K562 (cell line): ENCODE data around the gene DIP2A. TPM values are rescaled to one million over a fixed set of nuclear protein-coding genes. Genes with fewer than 3 reads are reported as not detected.

Source experiments
- FOXM1 ChIP-seq, 2 experiments: fragments of 450-650 bp in 1 of 2; sonication (generic) in 1 of 2; formaldehyde crosslinking in 1 of 2; IDR thresholded peaks; 2 replicates each; pipeline versions ENCODE4 v1.6.1 to v1.9.0; 2017 to 2022; ENCODE audit warnings: low read depth in 2 of 2, mild to moderate bottlenecking in 2 of 2, missing genetic modification reagents in 1 of 2, moderate library complexity in 1 of 2
- HCFC1 ChIP-seq: IDR thresholded peaks from 2 replicates; pipeline ENCODE4 v1.6.1; 2012; ENCODE audit warnings: low read depth, low read length, improper control_type of control experiment
- KLF13 ChIP-seq: fragments of 450-650 bp; IDR thresholded peaks from 2 replicates; pipeline ENCODE4 v1.6.1; 2016; ENCODE audit warnings: missing genetic modification characterization, low read depth, mild to moderate bottlenecking, missing compliant biosample characterization, moderate library complexity, borderline replicate concordance
- MAZ ChIP-seq, 2 experiments: fragments of 450-650 bp in 1 of 2; sonication (generic) in 1 of 2; formaldehyde crosslinking; IDR thresholded peaks in 1 of 2; conservative IDR thresholded peaks in 1 of 2; 2 replicates each; pipeline versions ENCODE4 v1.4.0 to v1.5.0; 2020; ENCODE audit warnings: mild to moderate bottlenecking in 1 of 2, missing genetic modification reagents in 1 of 2
- MBD2 ChIP-seq: sonication (generic); IDR thresholded peaks from 2 replicates; pipeline ENCODE4 v1.6.1; 2016; ENCODE audit warnings: low read depth, borderline replicate concordance
- MTA2 ChIP-seq: fragments of 450-650 bp; IDR thresholded peaks from 2 replicates; pipeline ENCODE4 v1.6.1; 2016; ENCODE audit warnings: low read depth
- MTA3 ChIP-seq: fragments of 450-650 bp; formaldehyde crosslinking; IDR thresholded peaks from 2 replicates; pipeline ENCODE4 v1.6.1; 2017; ENCODE audit warnings: mild to moderate bottlenecking, borderline replicate concordance
- NBN ChIP-seq: fragments of 450-650 bp; IDR thresholded peaks from 2 replicates; pipeline ENCODE4 v1.6.1; 2016; ENCODE audit warnings: low read depth, mild to moderate bottlenecking
- NCOR1 ChIP-seq: fragments of 450-650 bp; IDR thresholded peaks from 2 replicates; pipeline ENCODE4 v1.6.1; 2016; ENCODE audit warnings: mild to moderate bottlenecking, moderate library complexity
- NR2C1 ChIP-seq, 2 experiments: fragments of 450-650 bp; IDR thresholded peaks; 2 replicates each; pipeline ENCODE4 v1.6.1; 2017; ENCODE audit warnings: mild to moderate bottlenecking in 2 of 2, antibody characterized with exemption in 1 of 2, inconsistent platforms in 1 of 2, missing compliant biosample characterization in 1 of 2, missing genetic modification characterization in 1 of 2
- PHF20 ChIP-seq: fragments of 450-650 bp; IDR thresholded peaks from 2 replicates; pipeline ENCODE4 v1.6.1; 2018; ENCODE audit not compliant: partially characterized antibody
- POLR2AphosphoS2 ChIP-seq: IDR thresholded peaks from 2 replicates; pipeline ENCODE4 v1.6.1; 2012; ENCODE audit warnings: low read length, improper control_type of control experiment
- PRPF4 ChIP-seq: fragments of 200-400 bp; formaldehyde crosslinking; IDR thresholded peaks from one replicate; pipeline ENCODE4 v1.6.1; 2017; ENCODE audit warnings: low read length, low read depth, mild to moderate bottlenecking; ENCODE audit not compliant: insufficient read depth, poor library complexity, severe bottlenecking
- RNF2 ChIP-seq: sonication (generic); IDR thresholded peaks from 2 replicates; pipeline ENCODE4 v1.6.1; 2016
- ZNF12 ChIP-seq: sonication (generic); formaldehyde crosslinking; IDR thresholded peaks from 2 replicates; pipeline ENCODE4 v1.4.0; 2020; ENCODE audit warnings: mild to moderate bottlenecking, missing genetic modification reagents
- ZNF263 ChIP-seq: sonication (generic); formaldehyde crosslinking; IDR thresholded peaks from 2 replicates; pipeline ENCODE4 v1.8.0; 2022; ENCODE audit warnings: mild to moderate bottlenecking, missing genetic modification reagents, borderline replicate concordance
- polyA plus RNA-seq, 8 experiments: library from polyadenylated mRNA; depleted of rRNA in 4 of 8; stranded (reverse) in 5 of 8; unstranded in 3 of 8; fragments of >200 nt; fragmentation: Nextera tagmentation in 2 of 8; fragmentation: Illumina TruSeq in 1 of 8; extraction: Ambion mirVana in 2 of 8; extraction: Trizol in 1 of 8; gene quantifications; 2 replicates each; pipeline versions ENCODE4 v1.2.1 to v1.2.3, GENCODE V29; 2011 to 2014; ENCODE audit warnings: inconsistent platforms in 1 of 8, missing spikeins in 1 of 8
- total RNA-seq, 7 experiments: library from RNA; depleted of rRNA in 6 of 7; stranded (reverse); fragments of >200 nt in 6 of 7; fragmentation: Illumina TruSeq in 2 of 7; extraction: Trizol in 2 of 7; gene quantifications; 2 replicates each; pipeline versions ENCODE4 v1.2.1 to v1.2.3, GENCODE V29; 2011 to 2021; ENCODE audit warnings: low replicate concordance in 1 of 7
- TF ChIP-seq, protein P1 (sequence below): fragments of 450-650 bp; IDR thresholded peaks from 2 replicates; pipeline ENCODE4 v1.7.1; 2018; ENCODE audit warnings: mild to moderate bottlenecking, low read depth; ENCODE audit not compliant: partially characterized antibody
- TF ChIP-seq, protein P2 (sequence below): fragments of 450-650 bp; conservative IDR thresholded peaks from 2 replicates; pipeline ENCODE4 v1.6.1; 2016; ENCODE audit warnings: missing genetic modification characterization, low read depth, mild to moderate bottlenecking, missing compliant biosample characterization, moderate library complexity
- TF ChIP-seq, protein P3 (sequence below): fragments of 450-650 bp; conservative IDR thresholded peaks from 2 replicates; pipeline ENCODE4 v1.6.1; 2016; ENCODE audit warnings: missing genetic modification characterization, low read depth, mild to moderate bottlenecking, control low read depth, missing compliant biosample characterization

The DIP2A gene
- total and polyA plus RNA-seq, 9 of the 15 experiments (the other 6 are each of a cell fraction or from before 2014, with no cell fraction given) = 4.3 to 34.5 (median 20.3) TPM

DNA sequence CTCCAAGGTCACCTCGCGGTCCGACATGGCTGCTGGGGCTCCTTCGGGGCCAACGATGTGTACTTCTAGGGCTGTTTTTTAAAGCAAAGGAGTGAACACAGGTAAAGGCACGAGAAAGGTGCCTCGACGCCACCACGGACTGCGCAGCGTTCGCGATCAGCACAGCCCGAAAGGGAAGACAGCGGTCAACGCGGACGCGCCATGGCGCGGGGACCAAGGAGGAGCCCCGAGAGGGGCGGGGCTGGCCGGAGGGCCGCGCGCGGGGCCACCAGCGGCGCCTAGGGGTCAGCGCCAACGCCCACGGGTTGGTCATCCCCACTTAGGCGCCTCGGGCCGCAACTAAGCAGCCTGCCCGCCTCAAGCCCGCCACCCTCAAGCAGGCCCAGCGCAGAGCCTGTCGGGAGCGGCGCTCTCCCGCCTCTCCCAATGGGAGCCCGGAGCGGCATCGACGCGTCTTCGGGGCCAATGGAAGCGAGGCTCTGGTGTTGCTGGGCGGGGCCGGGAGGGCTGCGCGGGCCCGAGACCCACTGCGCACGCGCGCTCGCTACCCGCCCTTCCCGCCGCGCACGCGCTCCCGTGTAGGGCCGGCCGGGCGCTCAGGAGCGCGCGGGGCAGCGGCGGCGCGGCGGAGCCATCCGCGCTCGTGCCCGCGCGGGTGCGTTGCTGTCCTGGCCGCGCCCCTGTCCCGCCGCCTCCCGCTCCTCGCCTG, at the start of gene DIP2A (continued):
- TF ChIP-seq, protein P1, sequence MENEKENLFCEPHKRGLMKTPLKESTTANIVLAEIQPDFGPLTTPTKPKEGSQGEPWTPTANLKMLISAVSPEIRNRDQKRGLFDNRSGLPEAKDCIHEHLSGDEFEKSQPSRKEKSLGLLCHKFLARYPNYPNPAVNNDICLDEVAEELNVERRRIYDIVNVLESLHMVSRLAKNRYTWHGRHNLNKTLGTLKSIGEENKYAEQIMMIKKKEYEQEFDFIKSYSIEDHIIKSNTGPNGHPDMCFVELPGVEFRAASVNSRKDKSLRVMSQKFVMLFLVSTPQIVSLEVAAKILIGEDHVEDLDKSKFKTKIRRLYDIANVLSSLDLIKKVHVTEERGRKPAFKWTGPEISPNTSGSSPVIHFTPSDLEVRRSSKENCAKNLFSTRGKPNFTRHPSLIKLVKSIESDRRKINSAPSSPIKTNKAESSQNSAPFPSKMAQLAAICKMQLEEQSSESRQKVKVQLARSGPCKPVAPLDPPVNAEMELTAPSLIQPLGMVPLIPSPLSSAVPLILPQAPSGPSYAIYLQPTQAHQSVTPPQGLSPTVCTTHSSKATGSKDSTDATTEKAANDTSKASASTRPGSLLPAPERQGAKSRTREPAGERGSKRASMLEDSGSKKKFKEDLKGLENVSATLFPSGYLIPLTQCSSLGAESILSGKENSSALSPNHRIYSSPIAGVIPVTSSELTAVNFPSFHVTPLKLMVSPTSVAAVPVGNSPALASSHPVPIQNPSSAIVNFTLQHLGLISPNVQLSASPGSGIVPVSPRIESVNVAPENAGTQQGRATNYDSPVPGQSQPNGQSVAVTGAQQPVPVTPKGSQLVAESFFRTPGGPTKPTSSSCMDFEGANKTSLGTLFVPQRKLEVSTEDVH = peak; percentile 24
- peak; percentile 98 for TF ChIP-seq KLF13 (tag)
- TF ChIP-seq, protein P2, sequence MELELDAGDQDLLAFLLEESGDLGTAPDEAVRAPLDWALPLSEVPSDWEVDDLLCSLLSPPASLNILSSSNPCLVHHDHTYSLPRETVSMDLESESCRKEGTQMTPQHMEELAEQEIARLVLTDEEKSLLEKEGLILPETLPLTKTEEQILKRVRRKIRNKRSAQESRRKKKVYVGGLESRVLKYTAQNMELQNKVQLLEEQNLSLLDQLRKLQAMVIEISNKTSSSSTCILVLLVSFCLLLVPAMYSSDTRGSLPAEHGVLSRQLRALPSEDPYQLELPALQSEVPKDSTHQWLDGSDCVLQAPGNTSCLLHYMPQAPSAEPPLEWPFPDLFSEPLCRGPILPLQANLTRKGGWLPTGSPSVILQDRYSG (tag) = no peak
- TF ChIP-seq NBN = peak; percentile 69; the same call in 1 of the 2 replicates
- TF ChIP-seq PHF20 = peak; percentile 77
- TF ChIP-seq POLR2AphosphoS2 = peak; percentile 81; the same call in 1 of the 2 replicates
- TF ChIP-seq, protein P3, sequence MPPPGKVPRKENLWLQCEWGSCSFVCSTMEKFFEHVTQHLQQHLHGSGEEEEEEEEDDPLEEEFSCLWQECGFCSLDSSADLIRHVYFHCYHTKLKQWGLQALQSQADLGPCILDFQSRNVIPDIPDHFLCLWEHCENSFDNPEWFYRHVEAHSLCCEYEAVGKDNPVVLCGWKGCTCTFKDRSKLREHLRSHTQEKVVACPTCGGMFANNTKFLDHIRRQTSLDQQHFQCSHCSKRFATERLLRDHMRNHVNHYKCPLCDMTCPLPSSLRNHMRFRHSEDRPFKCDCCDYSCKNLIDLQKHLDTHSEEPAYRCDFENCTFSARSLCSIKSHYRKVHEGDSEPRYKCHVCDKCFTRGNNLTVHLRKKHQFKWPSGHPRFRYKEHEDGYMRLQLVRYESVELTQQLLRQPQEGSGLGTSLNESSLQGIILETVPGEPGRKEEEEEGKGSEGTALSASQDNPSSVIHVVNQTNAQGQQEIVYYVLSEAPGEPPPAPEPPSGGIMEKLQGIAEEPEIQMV = peak; percentile 85
- TF ChIP-seq RNF2 = peak; percentile 88
- peak; percentile 61 for TF ChIP-seq NCOR1
- TF ChIP-seq ZNF12 (CRISPR knock-in tag) = no peak
- TF ChIP-seq MBD2 = peak; percentile 71
- TF ChIP-seq PRPF4 = peak; percentile 66
- TF ChIP-seq MTA3 = peak; percentile 85
- peak; percentile 79 for TF ChIP-seq NR2C1 (IDR thresholded peaks at IDR 0.05)
- TF ChIP-seq NR2C1 (tag; IDR thresholded peaks at IDR 0.05) = peak; percentile 79; the same call in 1 of the 2 replicates
- peak; percentile 89 to 97 for TF ChIP-seq MAZ (CRISPR knock-in tag; conservative IDR thresholded peaks at IDR 0.05 in 1 of 2, IDR thresholded peaks at IDR 0.05 in 1 of 2)
- TF ChIP-seq FOXM1 (IDR thresholded peaks at IDR 0.05; ENCODE audit: low read depth) = no peak
- TF ChIP-seq FOXM1 (CRISPR knock-in tag; IDR thresholded peaks at IDR 0.05; ENCODE audit: low read depth) = peak; percentile 91; the same call in 1 of the 2 replicates
- TF ChIP-seq MTA2 = 0 out of 2 replicates have a peak, but pooled peaks have one; percentile 3
- TF ChIP-seq ZNF263 (CRISPR knock-in tag) = peak; percentile 89
- peak; percentile 70 for TF ChIP-seq HCFC1
